HG02840 (cell line): ENCODE results near the gene WDR64.
"Not testable (repeated sequence)": the region's sequence is repeated elsewhere in the genome, so short reads cannot be mapped to it uniquely, and the experiment has no call there.

ENCODE experiments used
- ATAC-seq: cut with Tn5 transposase; IDR thresholded peaks from one replicate; pipeline ENCODE4 v1.9.1; 2021; ENCODE audit warnings: mild to moderate bottlenecking, moderate library complexity, moderate number of reproducible peaks; ENCODE audit not compliant: unreplicated experiment, low FRiP score

Gene WDR64

GRCh38 chr1:241696815-241697639 lies 44.9 kb downstream of the WDR64 start:
- no peak for ATAC-seq

DNA sequence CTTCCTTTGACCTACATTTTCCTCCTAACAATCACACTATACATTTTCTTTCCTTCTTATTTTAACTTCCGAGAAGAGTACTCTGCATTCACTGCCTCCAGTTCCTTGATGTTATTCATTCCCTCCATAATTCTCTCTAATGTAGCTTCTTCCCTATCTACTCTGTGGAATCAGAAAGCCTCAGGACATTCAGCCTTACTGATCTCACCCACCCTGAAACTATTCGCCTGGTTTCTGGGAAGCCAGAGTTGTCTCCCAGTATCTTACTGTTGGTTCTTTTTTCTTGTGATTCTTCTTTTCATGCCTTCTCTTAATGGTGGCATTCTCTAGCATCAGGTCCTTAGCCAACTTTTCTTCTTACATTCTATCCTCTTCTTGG lies 45.5 kb downstream of the WDR64 start:
- ATAC-seq = no peak

- ATAC-seq = no peak
These were observed 46.1 kb downstream of the WDR64 start for GRCh38 chr1:241698177-241698576.

GRCh38 chr1:241701483-241702295 lies 49.6 kb downstream of the WDR64 start:
- no peak for ATAC-seq

DNA sequence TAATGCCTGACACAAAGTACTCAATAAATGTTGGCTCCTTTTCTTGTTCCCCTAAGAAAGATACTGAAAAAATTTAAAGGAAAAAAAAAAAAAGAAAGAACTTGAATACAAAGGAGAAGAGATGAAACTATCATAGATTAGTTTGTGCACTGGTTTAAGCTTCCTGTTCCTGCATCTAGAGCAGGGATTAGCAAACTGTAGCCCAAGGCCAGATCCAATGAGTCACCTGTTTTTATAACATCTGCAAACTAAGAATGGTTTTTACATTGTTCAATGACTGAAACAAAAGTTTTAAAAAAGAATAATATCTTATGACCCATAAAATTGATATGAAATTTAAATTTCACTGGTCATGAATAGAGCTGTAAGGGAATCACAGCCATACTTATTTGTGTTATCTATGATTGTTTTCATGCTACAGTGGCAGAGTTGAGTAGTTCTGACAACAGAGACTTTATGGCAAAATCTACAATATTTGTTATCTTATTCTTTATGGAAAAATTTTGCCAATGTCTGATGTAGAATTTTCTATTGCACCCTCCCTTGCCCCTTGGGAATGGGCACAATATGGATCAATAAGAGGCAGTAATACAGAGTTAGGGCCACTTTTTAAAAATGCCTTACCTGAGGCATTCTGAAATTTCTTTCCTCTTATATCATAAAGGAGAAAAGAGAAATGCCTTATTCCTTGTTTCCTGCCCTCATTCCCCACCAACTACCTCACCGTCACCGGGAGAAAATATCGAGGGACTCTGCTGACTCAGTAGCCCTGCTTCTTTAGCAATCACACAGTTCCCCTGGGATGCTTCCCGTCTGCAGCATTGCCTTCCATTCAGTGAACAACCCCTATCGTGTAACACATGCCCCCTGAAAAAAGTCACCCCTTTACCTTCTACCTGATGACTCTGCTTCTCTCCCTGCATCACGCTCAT lies 50.6 kb downstream of the WDR64 start:
- ATAC-seq = no peak

GRCh38 chr1:241703739-241704138 lies 51.7 kb downstream of the WDR64 start:
- not testable (repeated sequence) for ATAC-seq

GRCh38 chr1:241706257-241706656 lies 54.2 kb downstream of the WDR64 start:
- ATAC-seq = no peak

GRCh38 chr1:241706967-241707366 lies 54.9 kb downstream of the WDR64 start:
- no peak for ATAC-seq

DNA sequence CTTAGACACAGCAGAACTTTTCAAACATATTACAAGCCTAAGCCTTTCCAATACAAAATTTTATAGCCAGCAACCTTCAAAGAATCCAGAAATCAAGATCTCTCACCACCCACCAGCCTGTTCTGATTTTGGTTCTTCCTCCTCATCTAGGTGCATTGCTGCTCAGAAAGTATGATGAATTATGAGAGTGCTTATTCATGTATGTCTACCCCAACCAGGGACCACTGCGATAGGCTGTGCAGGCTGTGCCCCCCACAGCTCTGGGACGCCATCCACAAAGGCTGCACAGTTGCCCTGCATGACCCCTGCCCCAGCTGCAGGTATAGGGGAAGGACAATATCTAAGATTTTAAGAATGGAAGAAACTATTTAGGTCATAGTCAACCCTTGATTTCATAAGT lies 55.4 kb downstream of the WDR64 start:
- no peak for ATAC-seq

DNA sequence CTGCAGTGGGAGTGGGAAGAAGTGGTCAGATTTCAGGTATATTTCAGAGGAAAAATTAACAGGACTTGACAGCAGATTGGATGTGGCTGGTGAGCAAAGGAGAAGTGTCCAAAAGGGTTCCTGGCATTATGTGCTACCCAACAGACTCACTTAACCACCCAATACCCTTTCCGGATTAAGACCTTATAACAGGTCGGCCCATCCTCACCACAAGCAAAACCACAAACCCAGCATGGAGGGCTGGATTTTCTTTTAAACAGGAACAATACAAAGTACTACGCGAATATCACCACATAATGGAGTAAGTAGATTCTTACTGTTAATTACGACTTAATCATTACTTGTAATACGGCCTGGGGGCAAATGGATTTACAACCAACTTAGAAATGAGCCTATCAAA lies 59.2 kb downstream of the WDR64 start:
- no peak for ATAC-seq

DNA sequence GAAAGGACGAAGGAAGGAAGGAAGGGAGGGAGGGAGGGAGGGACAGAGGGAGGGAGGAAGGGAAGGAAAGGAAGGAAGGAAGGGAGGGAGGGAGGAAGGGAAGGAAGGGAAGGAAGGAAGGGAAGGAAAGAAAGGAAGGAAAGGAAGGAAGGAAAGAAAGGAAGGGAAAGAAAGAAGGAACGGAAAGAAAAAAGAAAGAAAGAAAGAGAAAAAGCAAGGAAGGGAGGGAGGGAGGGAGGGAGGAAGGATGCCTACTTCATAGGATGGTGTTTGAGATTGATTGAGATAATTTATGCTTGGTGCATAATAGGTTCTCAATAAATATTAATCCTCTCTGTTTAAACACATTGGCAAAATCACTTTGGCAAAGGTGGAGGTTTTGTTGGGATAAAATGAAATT lies 61.2 kb downstream of the WDR64 start:
- ATAC-seq = no peak

DNA sequence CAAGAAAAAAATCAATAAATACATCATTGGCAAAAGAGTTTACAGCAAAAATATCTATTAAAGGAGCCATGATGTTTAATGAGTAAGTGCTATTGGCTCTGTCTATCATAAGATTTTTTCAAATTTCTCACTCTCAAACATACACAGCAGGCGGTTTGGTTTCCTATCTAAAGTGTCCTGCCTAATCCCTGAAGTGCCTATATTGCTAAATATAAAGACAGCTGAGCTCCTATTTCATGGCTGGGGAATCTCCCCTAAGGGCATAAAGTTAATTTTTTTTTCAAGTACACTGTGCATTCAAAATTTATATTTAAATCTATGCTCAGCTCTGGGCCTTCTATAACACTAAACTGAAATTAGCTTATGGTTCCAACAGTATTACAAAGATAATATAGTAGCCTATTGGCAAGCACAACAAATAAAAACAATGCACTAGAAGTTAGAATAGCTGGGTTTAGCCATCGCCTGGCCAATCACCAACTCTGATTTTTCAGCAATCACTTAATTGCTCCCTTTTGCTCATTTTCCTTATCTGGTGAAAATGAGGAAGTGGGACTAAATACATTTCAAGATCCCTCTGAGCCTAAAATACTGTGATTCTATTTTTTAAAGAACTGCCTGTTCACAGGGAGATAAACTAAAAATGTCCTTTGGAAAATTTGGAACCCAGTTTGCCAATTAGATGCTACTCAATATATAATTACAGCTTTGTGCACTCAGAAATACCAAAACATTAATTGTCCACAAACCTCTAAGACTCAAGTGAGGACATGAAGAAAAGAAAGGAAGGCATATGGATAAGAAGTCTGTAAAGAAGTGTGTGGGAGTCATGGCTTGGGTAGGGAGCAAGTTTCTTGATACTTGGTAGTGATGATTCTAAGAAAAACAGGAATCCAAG lies 62.5 kb downstream of the WDR64 start:
- ATAC-seq = no peak

DNA sequence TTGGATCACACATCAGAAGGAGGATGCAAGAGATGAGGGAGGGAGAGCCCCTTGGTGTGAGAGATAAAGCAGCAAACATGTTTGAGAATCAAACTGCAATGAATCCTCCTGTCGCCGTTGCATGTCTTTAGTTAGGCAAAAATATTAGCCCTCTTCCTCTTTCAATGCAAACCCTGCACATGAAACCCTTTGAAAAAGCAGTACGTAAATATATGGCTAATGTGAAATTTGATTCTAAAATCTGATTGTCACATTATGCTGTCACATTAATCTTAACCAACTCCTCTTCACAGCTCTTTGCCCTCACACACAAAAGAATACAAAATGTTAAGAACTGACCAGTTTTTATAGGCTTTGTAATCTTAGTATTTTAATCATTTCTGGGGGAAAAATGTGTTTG lies 63.4 kb downstream of the WDR64 start:
- ATAC-seq = no peak

DNA sequence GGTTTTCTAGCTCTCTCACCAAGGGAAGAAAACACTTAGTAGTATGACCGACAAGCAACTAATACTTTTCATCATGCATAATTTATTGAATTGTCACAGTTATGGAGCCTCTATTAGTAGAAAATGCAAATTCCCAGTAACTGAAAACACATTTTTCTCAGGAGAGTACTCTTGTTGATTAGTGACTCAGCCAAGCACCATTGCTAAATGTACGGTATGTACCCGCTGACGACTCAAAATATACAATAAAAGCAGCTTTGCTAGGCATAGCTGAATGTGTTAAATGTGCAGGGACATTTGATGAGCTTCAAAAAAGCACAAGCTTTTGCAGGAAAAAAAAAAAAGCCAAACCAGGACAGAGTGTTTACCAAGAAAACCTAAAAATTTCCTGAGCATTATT lies 63.9 kb downstream of the WDR64 start:
- no peak for ATAC-seq

DNA sequence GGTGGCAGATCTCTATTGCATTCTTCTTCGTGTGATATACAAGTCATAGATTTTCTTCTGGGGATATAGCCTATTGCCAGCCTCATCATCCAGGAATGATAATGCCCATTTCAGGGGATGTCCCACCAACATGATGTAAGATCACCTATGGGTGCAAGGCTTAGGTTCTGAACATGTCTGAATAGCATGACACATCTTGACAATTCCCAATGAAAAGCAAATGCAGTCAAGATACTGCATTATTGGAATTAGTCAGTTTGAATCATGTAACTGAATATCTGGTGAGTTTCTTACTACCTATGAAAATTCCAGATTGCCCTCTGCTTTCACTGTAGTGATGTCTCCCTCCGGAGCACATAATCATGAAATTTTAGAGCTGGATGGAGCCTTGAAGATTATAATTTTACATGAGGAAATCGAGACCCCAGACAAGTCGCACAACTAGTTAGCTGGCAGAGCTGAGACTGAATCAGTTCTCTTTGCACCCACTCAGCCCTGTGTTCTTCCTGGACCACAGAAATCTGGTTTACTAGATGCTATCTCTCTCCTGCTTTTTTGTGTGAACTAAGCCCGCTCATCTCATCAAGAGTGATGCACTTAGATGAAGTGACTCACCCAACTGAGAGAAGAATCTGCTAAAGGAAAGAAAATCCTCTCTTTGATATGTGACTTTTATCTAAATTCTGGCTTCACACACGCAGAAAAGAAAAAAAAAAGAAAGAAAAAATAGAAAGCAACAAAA lies 65.0 kb downstream of the WDR64 start:
- no peak for ATAC-seq

- ATAC-seq = no peak
These were observed 65.9 kb downstream of the WDR64 start for GRCh38 chr1:241717975-241718374.

DNA sequence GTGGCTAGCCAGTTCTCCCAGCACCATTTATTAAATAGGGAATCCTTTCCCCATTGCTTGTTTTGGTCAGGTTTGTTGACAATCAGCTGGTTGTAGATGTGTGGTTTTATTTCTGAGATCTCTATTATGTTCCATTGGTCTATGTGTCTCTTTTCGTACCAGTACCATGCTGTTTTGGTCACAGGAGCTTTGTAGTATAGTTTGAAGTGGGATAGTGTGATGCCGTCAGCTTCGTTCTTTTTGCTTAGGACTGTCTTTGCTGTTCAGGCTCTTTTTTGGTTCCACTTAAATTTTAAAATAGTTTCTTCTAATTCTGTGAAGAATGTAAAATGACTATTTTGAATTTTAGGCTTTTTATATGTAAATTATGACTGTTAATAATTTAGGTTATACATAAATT lies 68.9 kb downstream of the WDR64 start:
- no peak for ATAC-seq

DNA sequence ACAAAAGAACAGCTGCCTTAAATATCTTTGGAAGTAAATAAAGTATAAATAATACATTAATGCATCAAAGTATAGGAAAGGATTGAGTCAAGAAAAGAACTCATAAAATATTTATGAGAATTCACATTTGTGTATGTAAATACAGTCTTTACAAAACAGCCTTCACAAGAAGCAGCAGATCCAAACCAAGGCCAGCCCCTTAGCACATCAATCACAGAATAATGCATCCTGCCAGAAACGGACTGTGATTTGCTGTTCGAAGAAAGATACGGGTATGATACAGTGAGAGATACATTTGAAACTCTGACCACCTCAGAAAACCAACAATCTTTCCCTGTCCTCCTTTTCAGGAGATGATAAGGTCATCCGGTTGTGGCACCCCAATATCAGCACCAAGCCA lies 70.9 kb downstream of the WDR64 start:
- ATAC-seq = no peak

- ATAC-seq = no peak
These were observed 72.8 kb downstream of the WDR64 start for GRCh38 chr1:241724741-241725356.
